B cell (primary cell): ENCODE data around the gene TRAPPC8. TPM values are rescaled to one million over a fixed set of nuclear protein-coding genes. Genes with fewer than 3 reads are reported as not detected.

Experiments used
- ATAC-seq: fragments of 200-7000 bp; cut with Tn5 transposase; one replicate; pipeline ENCODE4 v1.10.0; 2021; ENCODE audit warnings: low read depth, mild to moderate bottlenecking, moderate number of reproducible peaks, moderate library complexity
- CTCF ChIA-PET: fragments of 350-600 bp; sonication (Branson Sonifier 250); formaldehyde crosslinking; loops from one replicate; lab custom pipeline; 2021; ENCODE audit warnings: antibody characterized with exemption, inconsistent platforms; lab: Charles Lee
- POLR2A ChIA-PET: fragments of 350-600 bp; sonication (Branson Sonifier 250); formaldehyde crosslinking; loops from one replicate; lab custom pipeline; 2021; ENCODE audit warnings: antibody characterized with exemption; lab: Charles Lee
- DNase-seq: peaks from one replicate; pipeline ENCODE4 v3.0.0; 2013
- H2AFZ ChIP-seq: 2 replicates; pipeline ENCODE4 v1.6.1; 2012; ENCODE audit warnings: mild to moderate bottlenecking, low read depth, low read length; ENCODE audit not compliant: insufficient read depth, poor library complexity, severe bottlenecking
- H3K27ac ChIP-seq, 2 donors: 1 replicate in 1 of 2; 2 replicates in 1 of 2; pipeline ENCODE4 v1.5.1; 2012 to 2013; ENCODE audit warnings: low read length in 2 of 2, mild to moderate bottlenecking in 2 of 2, moderate library complexity in 1 of 2
- H3K27me3 ChIP-seq, 4 experiments: fragments of 200-600 bp in 1 of 4; sonication (generic) in 1 of 4; replicated peaks in 1 of 4; 1 replicate in 2 of 4; 2 replicates in 2 of 4; pipeline versions ENCODE4 v1.6.1 to v1.7.0; 2013 to 2016; ENCODE audit warnings: low read length in 3 of 4, mild to moderate bottlenecking in 2 of 4, mixed read lengths in 1 of 4, moderate library complexity in 1 of 4; ENCODE audit not compliant: insufficient read depth in 4 of 4, control insufficient read depth in 3 of 4; ENCODE audit errors: control extremely low read depth in 1 of 4
- H3K36me3 ChIP-seq, 2 experiments: replicated peaks in 1 of 2; 1 replicate in 1 of 2; 2 replicates in 1 of 2; pipeline versions ENCODE4 v1.6.1 to v1.7.1; 2013; ENCODE audit warnings: low read length in 1 of 2; ENCODE audit not compliant: insufficient read depth in 2 of 2, control insufficient read depth in 1 of 2; ENCODE audit errors: control extremely low read depth in 1 of 2, extremely low read depth in 1 of 2
- H3K4me1 ChIP-seq, 2 donors: fragments of 200-600 bp in 1 of 2; sonication (generic) in 1 of 2; 1 replicate in 1 of 2; 2 replicates in 1 of 2; pipeline versions ENCODE4 v1.5.1 to v1.6.1; 2013 to 2017; ENCODE audit warnings: low read length in 2 of 2; ENCODE audit not compliant: control insufficient read depth in 2 of 2, insufficient read depth in 2 of 2
- H3K4me2 ChIP-seq: replicated peaks from 2 replicates; pipeline ENCODE3; 2012; ENCODE audit warnings: mild to moderate bottlenecking, low read depth, low read length; ENCODE audit not compliant: poor library complexity, severe bottlenecking
- H3K4me3 ChIP-seq, 5 experiments: fragments of 200-600 bp in 1 of 5; sonication (generic) in 1 of 5; 1 replicate in 3 of 5; 2 replicates in 2 of 5; pipeline versions ENCODE4 v1.5.1 to v1.7.0; 2011 to 2016; ENCODE audit warnings: low read length in 4 of 5, mild to moderate bottlenecking in 4 of 5, low read depth in 2 of 5, control low read depth in 1 of 5, moderate library complexity in 1 of 5; ENCODE audit not compliant: insufficient read depth in 1 of 5; ENCODE audit errors: control extremely low read depth in 1 of 5, extremely low read depth in 1 of 5
- H3K79me2 ChIP-seq: fragments of 200-600 bp; sonication (generic); one replicate; pipeline ENCODE4 v1.6.0; 2016; ENCODE audit warnings: low read length; ENCODE audit not compliant: control insufficient read depth, insufficient read depth
- H3K9ac ChIP-seq: fragments of 200-600 bp; sonication (generic); 2 replicates; pipeline ENCODE4 v1.6.1; 2017; ENCODE audit warnings: mild to moderate bottlenecking, low read length, moderate library complexity
- H3K9me3 ChIP-seq, 3 donors: one replicate each; pipeline versions ENCODE4 v1.6.1 to v1.7.1; 2013; ENCODE audit warnings: low read length in 2 of 3; ENCODE audit not compliant: control insufficient read depth in 2 of 3, insufficient read depth in 1 of 3; ENCODE audit errors: control extremely low read depth in 1 of 3
- H4K20me1 ChIP-seq: 2 replicates; pipeline ENCODE4 v1.6.0; 2012; ENCODE audit warnings: mild to moderate bottlenecking, low read length; ENCODE audit not compliant: insufficient read depth, control insufficient read depth, poor library complexity, severe bottlenecking
- H3K27ac Mint-ChIP-seq: one replicate; pipeline ENCODE4 v1.8.0; 2021; ENCODE audit warnings: mixed read lengths
- H3K27me3 Mint-ChIP-seq: one replicate; pipeline ENCODE4 v1.8.0; 2021; ENCODE audit warnings: mixed read lengths
- H3K4me1 Mint-ChIP-seq: one replicate; pipeline ENCODE4 v1.8.0; 2021; ENCODE audit warnings: mixed read lengths
- H3K4me3 Mint-ChIP-seq: one replicate; pipeline ENCODE4 v1.8.0; 2021; ENCODE audit warnings: mixed read lengths
- H3K9me3 Mint-ChIP-seq: one replicate; pipeline ENCODE4 v1.8.0; 2022; ENCODE audit warnings: mixed read lengths; ENCODE audit not compliant: insufficient read depth
- CTCF ChIP-seq: fragments of 200-600 bp; IDR thresholded peaks from one replicate; pipeline ENCODE4 v1.8.0; 2022; ENCODE audit warnings: antibody characterized with exemption, mild to moderate bottlenecking
- EZH2 ChIP-seq: IDR thresholded peaks from 2 replicates; pipeline ENCODE4 v1.6.1; 2012; ENCODE audit warnings: borderline replicate concordance, low read depth, mild to moderate bottlenecking, moderate library complexity, low read length; ENCODE audit not compliant: insufficient read depth, poor library complexity, severe bottlenecking
- WGBS: methylation state at CpG from one replicate; pipeline ENCODE4 v1.1.5; 2013; ENCODE audit warnings: missing lambda C conversion rate; ENCODE audit not compliant: insufficient coverage; 5-methylcytosine and 5-hydroxymethylcytosine counted together
- intact Hi-C: fragments of 100-400 bp; cut with micrococcal nuclease; formaldehyde crosslinking; loops from one replicate; pipeline ENCODE4 v1.10.0; 2022
- polyA plus RNA-seq: library from polyadenylated mRNA; depleted of rRNA; stranded (reverse); fragments of >200 nt; gene quantifications from 2 replicates; pipeline ENCODE4 v1.2.3, GENCODE V29; 2012
- total RNA-seq, 2 donors: library from RNA; stranded (reverse); fragments of 120-200 nt in 1 of 2; gene quantifications; 1 replicate in 1 of 2; 2 replicates in 1 of 2; pipeline versions ENCODE4 v1.2.3 to v1.2.4, GENCODE V29; 2013 to 2022

The TRAPPC8 gene
- total and polyA plus RNA-seq, 2 donors (not counting 1 experiment from before 2014, with no cell fraction given) = 53.6 to 95.5 TPM

GRCh38 chr18:31931886-31932240 lies 11.1 kb downstream of the TRAPPC8 start:
- DNase-seq = no peak
- no peak overlapping the region for H3K27ac Mint-ChIP-seq
- H3K79me2 ChIP-seq = peaks cover 84% of the 10 kb centered on the region
- H3K4me3 Mint-ChIP-seq = no peak overlapping the region
- WGBS = 100% methylated on average over 2 of the region's 6 CpGs
- intact Hi-C loops = no loop called here
- H4K20me1 ChIP-seq = peaks cover 46% of the 10 kb centered on the region
- no peak overlapping the region for H2AFZ ChIP-seq
- H3K27ac ChIP-seq = no peak overlapping the region
- H3K4me1 ChIP-seq = no peaks in the 10 kb centered on the region
- H3K4me3 ChIP-seq = no peak overlapping the region
- TF ChIP-seq EZH2 (no peak), CTCF (no peak)
- H3K27me3 Mint-ChIP-seq = no peaks in the 10 kb centered on the region
- H3K4me1 Mint-ChIP-seq = peaks cover 6% of the 10 kb centered on the region
- H3K9me3 ChIP-seq = no peaks in the 10 kb centered on the region
- H3K9ac ChIP-seq = no peak overlapping the region
- H3K27me3 ChIP-seq = no peaks in the 10 kb centered on the region
- H3K9me3 Mint-ChIP-seq = no peaks in the 10 kb centered on the region
- no peak overlapping the region for H3K4me2 ChIP-seq
- ChIA-PET CTCF (interaction anchor here (0.7 kb wide), 1 partner anchor 47 kb away, joined by 3 read pairs; no protein-coding TSS in a partner anchor), POLR2A (no interaction called here)
- peaks cover 3 to 43% of the 10 kb centered on the region in 2 experiments for H3K36me3 ChIP-seq
- no peak for ATAC-seq

- Histone ChIP-seq H3K9me3 (no peaks in the 10 kb centered on the region), H3K4me2 (no peak overlapping the region), H3K36me3 (peaks cover 3 to 49% of the 10 kb centered on the region in 2 experiments), H3K4me3 (no peak overlapping the region), H2AFZ (no peak overlapping the region), H3K79me2 (peaks cover 85% of the 10 kb centered on the region), H3K27me3 (no peaks in the 10 kb centered on the region), H3K4me1 (no peaks in the 10 kb centered on the region), H4K20me1 (peaks cover 41% of the 10 kb centered on the region), H3K27ac (no peak overlapping the region), H3K9ac (no peak overlapping the region)
- ChIA-PET CTCF (interaction anchor here (0.6 kb wide), 1 partner anchor 28 kb away, joined by 4 read pairs; no protein-coding TSS in a partner anchor), POLR2A (no interaction called here)
- Mint-ChIP-seq H3K27me3 (no peaks in the 10 kb centered on the region), H3K4me1 (peaks cover 6% of the 10 kb centered on the region), H3K9me3 (no peaks in the 10 kb centered on the region), H3K4me3 (no peak overlapping the region), H3K27ac (no peak overlapping the region)
- DNase-seq (no peak), ATAC-seq (no peak)
- 100% methylated on average over 2 of the region's 6 CpGs for WGBS
- TF ChIP-seq EZH2 (no peak), CTCF (no peak)
- intact Hi-C loops = no loop called here
Measured at GRCh38 chr18:31931163-31931885, 11.6 kb downstream of the TRAPPC8 start.
